Brain microvascular endothelial cell (primary cell): ENCODE measurements around the gene PSENEN.
A peak's percentile ranks its signal among the peaks of the same experiment; 100 is the strongest.

Experiments used
- DNase-seq: peaks from one replicate; pipeline ENCODE4 v3.0.0-alpha.2; 2020
- H3K27ac ChIP-seq: fragments of 250-450 bp; sonication (Bioruptor Pico); 2 replicates; pipeline ENCODE4 v1.5.1; 2020; ENCODE audit warnings: mild to moderate bottlenecking, moderate library complexity
- H3K27me3 ChIP-seq: fragments of 250-450 bp; sonication (Bioruptor Pico); replicated peaks from 2 replicates; pipeline ENCODE4 v1.5.1; 2020; ENCODE audit warnings: mild to moderate bottlenecking
- H3K36me3 ChIP-seq: fragments of 250-450 bp; sonication (Bioruptor Pico); replicated peaks from 2 replicates; pipeline ENCODE4 v1.5.1; 2020; ENCODE audit warnings: mild to moderate bottlenecking
- H3K4me3 ChIP-seq: 2 replicates; pipeline ENCODE4 v1.5.1; 2011; ENCODE audit warnings: low read depth, mild to moderate bottlenecking, control low read depth, low read length, moderate library complexity
- CTCF ChIP-seq: IDR thresholded peaks from 2 replicates; pipeline ENCODE4 v1.5.1; 2011; ENCODE audit warnings: low read depth, mild to moderate bottlenecking, moderate library complexity, low read length, control low read depth, inconsistent platforms; ENCODE audit errors: missing control alignments
- in situ Hi-C: cut with HindIII; loops from 2 replicates; pipeline ENCODE4 v1.10.0; 2017; ENCODE audit warnings: low sequenced_read_pairs, low pct_ligation_motif_present

The PSENEN gene

GRCh38 chr19:35734273-35734672 lies 11.2 kb upstream of the PSENEN start:
- H3K27ac ChIP-seq = no peak overlapping the region
- TF ChIP-seq CTCF = no peak
- H3K27me3 ChIP-seq = no peaks in the 10 kb centered on the region
- no peak for DNase-seq
- in situ Hi-C loops = no loop called here
- no peak overlapping the region for H3K4me3 ChIP-seq
- peaks cover 73% of the 10 kb centered on the region for H3K36me3 ChIP-seq

GRCh38 chr19:35734889-35735288 lies 10.6 kb upstream of the PSENEN start:
- DNase-seq = no peak
- in situ Hi-C loops = no loop called here
- Histone ChIP-seq H3K27me3 (no peaks in the 10 kb centered on the region), H3K27ac (no peak overlapping the region), H3K4me3 (no peak overlapping the region), H3K36me3 (peaks cover 67% of the 10 kb centered on the region)
- no peak for TF ChIP-seq CTCF

- H3K36me3 ChIP-seq = peaks cover 46% of the 10 kb centered on the region
- no peak for DNase-seq
Measured at GRCh38 chr19:35736913-35737886, 8.3 kb upstream of the PSENEN start.

GRCh38 chr19:35738021-35738886 lies 7.2 kb upstream of the PSENEN start:
- no peaks in the 10 kb centered on the region for H3K27me3 ChIP-seq
- peaks cover 38% of the 10 kb centered on the region for H3K36me3 ChIP-seq
- DNase-seq = no peak
- no peak overlapping the region for H3K4me3 ChIP-seq
- TF ChIP-seq CTCF = no peak
- in situ Hi-C loops = no loop called here
- H3K27ac ChIP-seq = no peak overlapping the region

More at GRCh38 chr19:35736913-35737886, 8.3 kb upstream of the PSENEN start:
- no peak overlapping the region for H3K27ac ChIP-seq
- peak; percentile 21 for TF ChIP-seq CTCF
- no peak overlapping the region for H3K4me3 ChIP-seq
- no peaks in the 10 kb centered on the region for H3K27me3 ChIP-seq
- in situ Hi-C loops = no loop called here

GRCh38 chr19:35738887-35739229 lies 6.6 kb upstream of the PSENEN start:
- peaks cover 32% of the 10 kb centered on the region for H3K36me3 ChIP-seq
- H3K4me3 ChIP-seq = no peak overlapping the region
- no peaks in the 10 kb centered on the region for H3K27me3 ChIP-seq
- no peak for DNase-seq
- in situ Hi-C loops = no loop called here
- no peak for TF ChIP-seq CTCF
- no peak overlapping the region for H3K27ac ChIP-seq
